Measurements from ENCODE around the gene PRRX2. TPM values are rescaled to one million over a fixed set of nuclear protein-coding genes. Genes with fewer than 3 reads are reported as not detected.
"Not testable (repeated sequence)": the region's sequence is repeated elsewhere in the genome, so short reads cannot be mapped to it uniquely, and the experiment has no call there.

PRRX2 gene
- total RNA-seq, 1 donor from 2014 or later = 112 TPM

DNA sequence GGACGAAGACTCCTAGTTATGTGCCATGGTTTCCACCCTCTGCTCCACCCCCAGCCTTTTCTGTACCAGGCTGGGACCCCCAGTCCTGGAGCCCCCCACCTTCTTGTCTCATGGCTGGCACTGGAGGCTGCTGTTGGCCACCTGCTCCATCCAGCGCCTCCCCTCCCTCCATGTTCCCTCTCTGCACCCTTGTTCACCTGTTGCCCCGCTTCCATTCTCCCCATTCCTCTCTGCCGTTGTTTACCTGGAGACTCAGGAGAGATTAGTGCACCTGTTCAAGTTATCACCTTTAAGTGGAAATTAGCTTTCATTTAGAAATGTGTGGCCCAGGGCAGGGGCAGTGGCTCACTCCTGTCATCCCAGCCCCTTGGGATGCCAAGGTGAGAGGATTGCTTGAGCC is 32.2 kb upstream of the PRRX2 start:
- no peak overlapping the region for H3K27ac ChIP-seq
- no peaks in the 10 kb centered on the region for H3K9me3 ChIP-seq
- TF ChIP-seq, protein P1, sequence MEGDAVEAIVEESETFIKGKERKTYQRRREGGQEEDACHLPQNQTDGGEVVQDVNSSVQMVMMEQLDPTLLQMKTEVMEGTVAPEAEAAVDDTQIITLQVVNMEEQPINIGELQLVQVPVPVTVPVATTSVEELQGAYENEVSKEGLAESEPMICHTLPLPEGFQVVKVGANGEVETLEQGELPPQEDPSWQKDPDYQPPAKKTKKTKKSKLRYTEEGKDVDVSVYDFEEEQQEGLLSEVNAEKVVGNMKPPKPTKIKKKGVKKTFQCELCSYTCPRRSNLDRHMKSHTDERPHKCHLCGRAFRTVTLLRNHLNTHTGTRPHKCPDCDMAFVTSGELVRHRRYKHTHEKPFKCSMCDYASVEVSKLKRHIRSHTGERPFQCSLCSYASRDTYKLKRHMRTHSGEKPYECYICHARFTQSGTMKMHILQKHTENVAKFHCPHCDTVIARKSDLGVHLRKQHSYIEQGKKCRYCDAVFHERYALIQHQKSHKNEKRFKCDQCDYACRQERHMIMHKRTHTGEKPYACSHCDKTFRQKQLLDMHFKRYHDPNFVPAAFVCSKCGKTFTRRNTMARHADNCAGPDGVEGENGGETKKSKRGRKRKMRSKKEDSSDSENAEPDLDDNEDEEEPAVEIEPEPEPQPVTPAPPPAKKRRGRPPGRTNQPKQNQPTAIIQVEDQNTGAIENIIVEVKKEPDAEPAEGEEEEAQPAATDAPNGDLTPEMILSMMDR (IDR thresholded peaks at IDR 0.05) = no peak
- peaks cover 0 to 7% of the 10 kb centered on the region in 2 donors for H3K4me1 ChIP-seq
- H3K4me3 ChIP-seq = no peak overlapping the region
- H3K27me3 ChIP-seq = no peaks in the 10 kb centered on the region
- H3K36me3 ChIP-seq = peaks cover 49 to 59% of the 10 kb centered on the region in 2 donors
- no peak for DNase-seq (ENCODE audit: low spot score in 2 of 2)
- intact Hi-C loops (cut with DNase I) = no loop called here

GRCh38 chr9:129633848-129634247 is 31.6 kb upstream of the PRRX2 start:
- Histone ChIP-seq H3K4me1 (peaks cover 0 to 4% of the 10 kb centered on the region in 2 donors), H3K9me3 (no peaks in the 10 kb centered on the region)

GRCh38 chr9:129635099-129636065 is 30.1 kb upstream of the PRRX2 start:
- no peaks in the 10 kb centered on the region for H3K27me3 ChIP-seq
- no peak for DNase-seq (ENCODE audit: low spot score in 2 of 2)
- intact Hi-C loops (cut with DNase I) = no loop called here
- H3K4me3 ChIP-seq = no peak overlapping the region
- H3K36me3 ChIP-seq = peaks cover 61 to 72% of the 10 kb centered on the region in 2 donors
- no peaks in the 10 kb centered on the region for H3K9me3 ChIP-seq
- peaks cover 3 to 9% of the 10 kb centered on the region in 2 donors for H3K4me1 ChIP-seq
- TF ChIP-seq, protein P1 (IDR thresholded peaks at IDR 0.05) = no peak
- H3K27ac ChIP-seq = no peak overlapping the region

More at GRCh38 chr9:129633848-129634247, 31.6 kb upstream of the PRRX2 start:
- Histone ChIP-seq H3K36me3 (peaks cover 55 to 65% of the 10 kb centered on the region in 2 donors), H3K4me3 (no peak overlapping the region), H3K27me3 (no peaks in the 10 kb centered on the region), H3K27ac (no peak overlapping the region)
- intact Hi-C loops (cut with DNase I) = no loop called here
- TF ChIP-seq, protein P1 (IDR thresholded peaks at IDR 0.05) = no peak
- no peak for DNase-seq (ENCODE audit: low spot score in 2 of 2)

- H3K27me3 ChIP-seq; intact Hi-C loops (cut with DNase I); H3K9me3 ChIP-seq; H3K27ac ChIP-seq; H3K4me3 ChIP-seq; DNase-seq (ENCODE audit: low spot score in 2 of 2): not testable (repeated sequence)
- Histone ChIP-seq H3K4me1 (peaks cover 13 to 18% of the 10 kb centered on the region in 2 donors), H3K36me3 (peaks cover 61 to 68% of the 10 kb centered on the region in 2 donors)
Measured at GRCh38 chr9:129636343-129636742, 29.1 kb upstream of the PRRX2 start.

GRCh38 chr9:129637102-129637501 is 28.3 kb upstream of the PRRX2 start:
- no peak for DNase-seq (ENCODE audit: low spot score in 2 of 2)
- intact Hi-C loops (cut with DNase I) = no loop called here
- Histone ChIP-seq H3K27ac (no peak overlapping the region), H3K4me3 (no peak overlapping the region), H3K36me3 (peaks cover 61 to 68% of the 10 kb centered on the region in 2 donors), H3K9me3 (no peaks in the 10 kb centered on the region), H3K27me3 (no peaks in the 10 kb centered on the region), H3K4me1 (peaks cover 13 to 20% of the 10 kb centered on the region in 2 donors)
- TF ChIP-seq, protein P1 (IDR thresholded peaks at IDR 0.05) = no peak
